ENCODE data around the gene TMEM266.

TMEM266 gene

GRCh38 chr15:76189106-76189505 is 129.3 kb downstream of the TMEM266 start:
- no peak for DNase-seq

DNA sequence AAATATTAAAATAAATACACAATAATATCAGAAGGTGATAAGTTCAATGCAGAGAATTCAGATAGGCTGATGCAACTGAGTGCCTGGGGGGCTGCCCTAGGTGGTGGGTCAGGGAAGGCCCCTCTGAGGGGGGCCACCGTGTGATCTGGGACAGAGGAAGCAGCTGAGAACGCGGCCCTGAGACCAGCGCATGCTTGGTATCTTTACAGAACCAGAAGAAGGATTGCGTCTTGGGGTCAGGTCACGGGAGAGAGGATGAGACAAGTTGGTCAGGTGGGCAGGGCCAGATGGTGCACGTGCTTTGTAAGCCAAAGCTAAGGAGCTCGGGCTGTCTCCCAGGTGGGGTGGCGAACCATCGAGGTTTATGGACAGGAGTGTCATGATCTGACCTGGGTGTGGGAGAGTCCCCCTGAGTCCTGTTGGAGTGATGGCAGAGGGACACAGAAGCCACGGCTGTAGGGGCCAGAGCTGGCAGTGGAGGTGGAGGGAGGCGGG is 130.3 kb downstream of the TMEM266 start:
- no peak for DNase-seq

DNA sequence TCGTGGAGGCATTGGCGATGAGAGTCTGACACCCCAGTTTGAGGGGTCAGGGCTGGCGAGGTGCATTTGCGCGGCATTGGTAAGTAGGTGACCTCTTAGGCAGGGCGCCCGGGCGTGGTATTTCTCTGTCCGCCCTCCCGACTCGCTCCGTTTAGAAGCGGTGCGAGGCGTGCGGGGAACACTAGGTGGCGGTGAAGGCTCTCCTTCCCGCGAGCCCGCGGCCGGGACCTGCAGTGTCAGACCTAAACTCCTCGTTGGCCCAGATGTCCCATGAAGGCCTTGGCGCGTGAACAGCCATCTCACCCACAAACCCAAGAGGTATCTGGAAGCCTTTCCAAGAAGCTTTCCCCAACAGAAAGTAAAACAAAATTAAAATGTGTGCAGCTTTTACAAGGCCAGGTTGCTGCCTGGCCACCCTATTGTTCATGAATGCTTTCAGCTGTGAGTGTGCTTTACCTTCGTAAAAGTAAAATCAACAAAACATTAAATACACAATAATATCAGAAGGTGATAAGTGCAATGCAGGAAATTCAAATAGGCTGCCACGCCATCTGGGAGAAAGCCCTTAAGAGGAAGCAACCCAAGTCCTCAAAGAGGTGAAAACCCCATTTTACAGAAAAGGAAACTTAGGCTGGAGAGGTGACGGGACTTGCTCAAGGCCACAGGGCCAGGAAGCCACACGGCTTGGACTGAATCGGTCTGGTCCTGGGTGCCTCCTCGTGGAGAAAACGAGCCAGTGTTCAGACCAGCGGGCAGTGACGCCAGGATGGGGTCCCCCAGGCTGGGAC is 131.2 kb downstream of the TMEM266 start:
- peak; percentile 88 for DNase-seq

- DNase-seq = no peak
Measured at GRCh38 chr15:76191539-76192244, 131.9 kb downstream of the TMEM266 start.

DNA sequence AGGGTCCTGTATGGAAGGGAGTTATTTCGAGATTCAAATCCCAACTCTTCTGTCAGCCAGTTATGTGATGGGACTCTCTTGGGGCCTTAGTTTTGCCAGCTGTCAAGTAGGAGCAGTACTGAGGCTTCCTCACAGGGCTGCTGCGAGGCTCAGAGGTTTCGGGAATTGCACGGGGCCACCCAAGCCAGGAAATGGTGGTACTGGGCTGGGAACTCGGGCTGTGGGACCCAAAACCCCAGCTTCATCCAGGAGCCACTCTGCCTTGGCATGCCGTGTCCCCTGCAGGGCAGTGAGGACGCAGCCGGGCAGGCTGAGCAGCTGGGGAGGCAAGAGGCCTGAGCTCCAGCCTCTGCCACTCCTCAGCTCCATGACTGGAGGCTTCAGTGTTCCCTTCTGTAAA is 132.9 kb downstream of the TMEM266 start:
- no peak for DNase-seq

- DNase-seq = no peak
Measured at GRCh38 chr15:76193934-76194333, 134.1 kb downstream of the TMEM266 start.

GRCh38 chr15:76195506-76196268 is 135.9 kb downstream of the TMEM266 start:
- no peak for DNase-seq

GRCh38 chr15:76196269-76197231 is 136.8 kb downstream of the TMEM266 start:
- DNase-seq = no peak

DNA sequence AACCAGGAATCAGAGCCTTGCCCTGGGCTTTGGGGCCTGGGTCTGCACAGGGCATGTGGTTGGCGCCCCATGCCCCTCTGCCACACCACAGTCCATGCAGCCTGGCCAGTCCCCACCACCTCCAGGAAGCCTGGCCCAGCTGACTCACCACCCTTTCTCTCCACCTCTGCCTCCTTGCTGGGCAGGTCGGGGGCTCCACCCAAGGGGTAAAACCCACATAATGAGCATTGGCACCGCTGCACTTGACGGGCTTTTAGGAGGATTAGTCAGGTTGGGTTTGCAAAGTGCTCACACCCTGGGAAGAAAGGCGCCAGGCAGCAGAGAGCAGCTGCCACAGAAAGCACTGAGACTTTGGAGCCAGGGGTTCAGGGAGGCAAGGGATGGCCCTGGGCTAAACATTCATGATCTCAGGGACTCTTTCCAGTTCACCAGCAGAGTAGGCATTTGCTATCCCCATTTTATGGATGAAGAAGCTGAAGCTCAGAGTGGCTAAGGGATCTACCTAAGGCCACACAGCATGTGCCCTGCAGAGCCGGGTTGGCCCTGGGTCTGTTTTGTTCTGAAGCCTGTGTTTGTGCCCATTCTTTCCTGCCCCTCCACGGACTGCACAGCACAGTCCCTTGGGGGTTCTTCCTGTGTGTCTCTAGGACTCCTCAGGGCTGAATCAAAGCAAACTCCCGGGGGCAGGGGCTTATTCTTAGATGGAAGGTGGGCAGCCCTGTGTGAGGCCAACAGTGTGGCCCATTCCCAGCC is 138.1 kb downstream of the TMEM266 start:
- DNase-seq = no peak

DNA sequence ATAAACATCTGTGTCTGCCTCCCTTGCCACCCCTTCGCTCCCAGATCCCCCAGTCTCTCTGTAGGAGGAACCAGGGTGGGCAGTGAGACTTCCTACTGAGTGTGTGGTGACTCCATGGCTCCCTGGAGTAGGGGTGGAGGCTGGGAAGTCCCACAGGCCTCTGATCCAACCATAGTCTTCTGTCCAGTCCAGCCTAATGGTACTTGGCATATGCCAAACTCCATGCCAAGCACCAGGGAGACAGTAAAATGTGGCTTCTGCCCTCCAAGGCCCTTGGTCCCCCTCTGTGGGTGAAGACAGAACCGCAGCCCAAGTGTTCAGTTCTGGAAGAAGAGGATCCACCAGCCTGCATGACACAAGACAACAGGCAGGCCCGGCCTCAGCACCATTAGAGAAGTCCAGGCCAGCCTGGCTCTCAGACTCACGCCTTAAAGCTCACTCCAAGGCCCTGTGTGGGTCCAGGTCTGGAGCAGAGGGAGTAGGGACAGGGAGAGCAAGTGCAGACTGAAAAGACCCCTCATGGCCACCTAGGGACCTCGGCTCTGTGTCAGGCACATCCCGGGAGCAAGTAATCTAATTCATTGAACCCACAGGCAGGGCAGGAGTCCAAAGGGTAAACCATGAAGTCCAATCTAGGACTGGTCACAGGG is 138.8 kb downstream of the TMEM266 start:
- DNase-seq = no peak

GRCh38 chr15:76199106-76200082 is 139.6 kb downstream of the TMEM266 start:
- DNase-seq = no peak

DNA sequence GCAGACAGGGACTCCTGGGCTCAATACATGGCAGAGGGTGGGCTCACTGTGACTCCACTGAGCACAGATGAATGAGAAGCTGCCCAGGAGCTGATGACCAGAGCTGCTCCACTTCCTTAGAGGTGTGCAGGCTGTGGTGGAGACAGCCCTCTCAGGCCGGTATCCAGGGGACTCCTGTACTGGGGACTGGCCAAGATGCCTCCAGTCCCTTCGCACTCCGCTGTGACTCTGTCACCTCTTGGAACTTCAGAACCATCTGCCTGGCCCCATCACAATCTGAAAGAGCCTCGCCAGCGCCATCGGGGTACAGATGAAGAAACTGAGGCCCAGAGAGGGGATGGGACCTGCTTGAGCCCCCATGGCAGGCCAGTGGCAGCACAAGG is 140.3 kb downstream of the TMEM266 start:
- no peak for DNase-seq

DNA sequence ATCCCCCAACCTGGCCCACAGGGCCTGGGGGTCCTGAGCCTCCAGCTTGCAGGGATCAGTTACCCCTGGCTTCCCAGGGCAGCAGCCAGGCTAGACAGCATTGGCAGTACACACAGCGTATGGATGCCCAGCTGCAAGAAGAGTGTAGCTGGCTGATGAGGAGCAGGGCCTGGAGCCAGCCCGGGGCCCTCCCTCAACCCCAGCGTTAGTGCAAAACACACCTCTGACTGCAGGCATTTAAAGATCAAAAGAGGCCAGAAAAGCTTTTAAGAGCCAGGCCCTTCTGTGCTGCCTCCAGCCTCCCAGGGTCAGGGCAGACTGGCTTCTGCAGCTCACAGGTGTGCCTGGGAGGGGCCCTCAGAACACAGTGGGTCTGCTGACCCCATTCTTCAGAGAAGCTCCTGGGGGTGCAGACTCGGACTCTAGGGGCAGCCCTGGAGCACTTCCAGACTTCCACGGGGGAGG is 140.9 kb downstream of the TMEM266 start:
- DNase-seq = no peak

DNA sequence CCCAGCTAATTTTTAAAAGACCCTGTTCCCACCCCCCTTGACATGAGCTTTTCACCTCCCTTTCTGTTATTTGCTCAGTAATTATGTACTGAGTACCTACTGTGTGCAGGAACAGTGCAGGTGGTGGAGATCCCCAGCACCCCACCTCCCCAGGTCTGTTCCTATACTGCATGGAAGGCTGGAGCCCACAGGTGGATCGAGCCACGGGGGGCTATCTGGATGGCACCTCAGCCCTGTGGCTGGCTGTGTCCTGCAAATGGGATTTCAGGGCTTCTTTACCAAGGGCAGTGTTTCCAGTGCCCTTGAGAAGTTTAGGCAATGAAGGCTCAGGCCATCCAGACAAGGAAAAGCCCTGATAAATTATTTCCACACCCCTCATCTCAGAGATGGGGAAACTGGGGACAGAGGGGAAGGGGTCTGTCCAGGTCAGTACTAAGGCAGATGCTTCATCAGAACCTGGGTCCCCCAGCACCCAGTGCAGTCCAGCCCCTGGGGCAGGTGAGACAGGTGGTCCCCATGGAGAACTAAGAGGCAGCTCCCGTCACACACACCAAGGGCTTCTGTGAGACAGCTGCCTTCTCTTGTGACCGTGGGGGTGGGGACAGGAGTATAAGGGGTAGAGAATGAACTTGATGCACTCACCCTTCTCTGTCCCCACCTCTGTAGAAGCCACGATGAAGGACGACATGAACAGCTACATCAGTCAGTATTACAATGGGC is 141.9 kb downstream of the TMEM266 start:
- DNase-seq = peak; percentile 17

DNA sequence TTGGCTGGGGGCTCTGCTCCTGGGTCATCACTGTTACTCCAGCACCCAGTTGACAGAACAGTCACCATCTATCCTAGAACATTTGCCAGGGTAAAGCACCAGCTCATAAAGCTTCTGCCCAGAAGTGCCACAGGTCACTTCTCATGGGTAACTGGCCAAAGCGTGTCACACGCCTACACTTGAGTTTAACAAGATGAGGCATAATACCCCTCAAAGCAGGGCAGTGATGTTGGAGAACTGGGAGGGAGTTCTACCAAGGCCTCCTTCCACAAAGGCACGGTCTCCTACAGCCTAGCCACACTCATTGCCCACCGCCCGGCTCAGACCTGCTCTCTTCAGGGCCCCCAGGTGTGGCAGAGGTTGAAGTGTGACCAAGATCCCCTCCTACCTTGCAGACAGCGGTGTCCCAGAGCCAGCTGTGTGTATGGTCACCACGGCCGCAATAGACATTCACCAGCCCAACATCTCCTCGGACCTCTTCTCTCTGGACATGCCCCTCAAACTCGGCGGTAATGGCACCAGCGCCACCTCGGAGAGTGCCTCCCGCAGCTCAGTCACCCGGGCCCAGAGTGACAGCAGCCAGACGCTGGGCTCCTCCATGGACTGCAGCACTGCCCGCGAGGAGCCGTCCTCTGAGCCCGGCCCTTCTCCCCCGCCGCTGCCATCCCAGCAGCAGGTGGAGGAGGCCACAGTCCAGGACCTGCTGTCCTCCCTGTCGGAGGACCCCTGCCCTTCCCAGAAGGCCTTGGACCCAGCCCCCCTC is 143.7 kb downstream of the TMEM266 start:
- DNase-seq = peak; percentile 17

GRCh38 chr15:76204109-76204845 is 144.5 kb downstream of the TMEM266 start:
- DNase-seq = peak; percentile 17

DNA sequence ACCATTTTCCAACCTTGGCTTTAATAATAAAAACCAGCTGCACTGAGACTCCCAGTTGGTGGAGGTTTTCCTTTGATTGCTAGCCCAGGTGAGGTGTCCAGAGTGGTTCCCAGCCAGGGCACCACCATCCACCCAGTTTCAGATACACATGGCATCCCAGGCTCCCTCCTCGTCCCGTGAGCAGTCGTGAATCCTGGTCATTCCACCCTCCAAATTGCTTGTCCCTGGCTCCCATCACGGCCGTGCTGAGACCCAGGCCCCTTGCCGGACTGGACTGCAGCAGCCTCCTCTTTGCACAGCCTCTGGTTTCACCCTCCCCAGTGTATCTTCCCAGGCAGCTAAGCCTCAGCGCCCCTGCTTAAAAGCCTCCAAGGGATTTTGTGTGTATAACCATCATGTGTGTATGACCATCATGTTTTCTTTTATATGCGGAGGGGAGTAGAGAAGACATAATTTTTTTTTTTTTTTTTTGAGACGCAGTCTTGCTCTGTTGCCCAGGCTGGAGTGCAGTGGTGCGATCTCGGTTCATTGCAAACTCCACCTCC is 145.2 kb downstream of the TMEM266 start:
- peak; percentile 12 for DNase-seq
